Measurements from ENCODE around the gene RRP8. TPM values are rescaled to one million over a fixed set of nuclear protein-coding genes. Genes with fewer than 3 reads are reported as not detected.

RRP8 gene
- polyA plus RNA-seq (2013, experiment 1 of 2): 19.8 TPM
- polyA plus RNA-seq (2013, experiment 2 of 2): 18.9 TPM

DNA sequence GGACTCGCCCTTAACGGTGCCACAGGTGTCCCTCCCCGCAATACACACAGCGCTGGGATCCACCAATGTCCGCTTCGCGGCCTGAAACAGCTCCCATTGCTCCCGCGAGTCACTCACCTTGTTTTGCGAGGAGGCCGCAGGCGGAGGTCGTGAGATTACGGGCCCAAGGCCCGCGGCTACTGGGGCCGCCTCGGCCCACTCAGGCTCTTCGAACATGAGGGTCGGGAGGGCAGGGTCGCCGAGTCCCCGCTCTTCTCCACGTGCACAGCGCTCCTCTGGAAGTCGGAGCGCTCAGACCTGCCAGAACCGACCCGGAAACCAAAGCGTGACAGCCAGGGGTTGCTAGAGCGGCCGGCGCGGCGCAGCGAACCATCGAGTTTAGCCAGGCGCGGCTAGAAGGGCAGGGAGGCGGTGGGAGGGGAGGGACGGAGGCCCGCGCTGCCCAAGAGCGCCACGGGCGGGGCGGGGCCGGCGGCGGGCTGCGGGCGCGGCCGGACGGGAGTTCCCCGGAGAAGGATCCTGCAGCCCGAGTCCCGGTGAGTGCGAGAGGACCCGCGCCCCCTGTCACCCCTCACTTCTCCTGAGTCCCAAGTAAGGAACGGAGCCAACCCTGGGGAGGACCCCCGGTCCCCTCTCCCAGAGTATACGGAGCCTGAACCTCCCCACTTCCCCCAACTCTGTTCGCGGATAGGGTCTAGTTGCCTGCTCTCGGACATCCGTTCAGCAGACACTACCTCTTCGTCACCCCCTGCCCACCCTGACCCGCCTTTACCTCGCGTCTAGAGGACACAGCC lies at the start of gene RRP8, which contains the start of gene ILK:
TSS of gene RRP8 (minus strand) at position 330 of the 794 bp plus-strand sequence. CDS start at position 216, 114 bp downstream.
TSS of gene ILK (plus strand) at position 488 of the 794 bp plus-strand sequence. CDS start 498 bp downstream, outside the sequence.
- no peak within 1 kb of the TSS for H2AK5ac ChIP-seq (ENCODE audit: low read depth, low read length)
- H3K4me1 ChIP-seq (ENCODE audit: control insufficient read depth in 2 of 2, insufficient read depth in 1 of 2, low read depth in 1 of 2, low read length in 2 of 2): peaks cover 15 to 29% of the 10 kb centered on the region in 2 donors
- H3K18ac ChIP-seq (ENCODE audit: low read length): peak within 1 kb of the TSS; percentile 92
- no CpG with 5 or more reads among the region's 72 CpGs for WGBS, 2 donors (ENCODE audit: extremely low coverage in 2 of 2, insufficient read length in 2 of 2, insufficient replicate concordance in 1 of 2)
- DNase-seq (ENCODE audit: low spot score): peak; percentile 87
- peak within 1 kb of the TSS; percentile 59 for H3K14ac ChIP-seq (ENCODE audit: low read length)
- peak within 1 kb of the TSS; percentile 27 for H3K23ac ChIP-seq (ENCODE audit: low read depth, low read length, poor library complexity)
- H3K79me1 ChIP-seq (ENCODE audit: low read depth, low read length): peaks cover 10% of the 10 kb centered on the region
- H3K4ac ChIP-seq (ENCODE audit: low read length): no peak within 1 kb of the TSS
- H2BK12ac ChIP-seq (ENCODE audit: low read length): no peak within 1 kb of the TSS
- H4K8ac ChIP-seq (ENCODE audit: low read depth, low read length): no peak within 1 kb of the TSS
- peak within 1 kb of the TSS; percentile 85 to 89 for H3K4me3 ChIP-seq (ENCODE audit: low read length in 2 of 2)
- H3K27me3 ChIP-seq (ENCODE audit: control insufficient read depth in 3 of 3, insufficient read depth in 3 of 3, low read depth in 1 of 3, low read length in 3 of 3): no peaks in the 10 kb centered on the region
- H2BK120ac ChIP-seq (ENCODE audit: low read depth, low read length): no peak within 1 kb of the TSS
- peaks cover 32 to 61% of the 10 kb centered on the region in 2 donors for H3K36me3 ChIP-seq (replicated peaks in 1 of 2; ENCODE audit: control insufficient read depth in 2 of 2, insufficient read depth in 2 of 2, low read length in 2 of 2)
- peak within 1 kb of the TSS; percentile 75 for H3K27ac ChIP-seq (replicated peaks; ENCODE audit: low read length)
- H3K9ac ChIP-seq (ENCODE audit: low read depth, low read length, poor library complexity): peak within 1 kb of the TSS; percentile 95
- H4K91ac ChIP-seq (ENCODE audit: low read depth, low read length, poor library complexity): no peak within 1 kb of the TSS
- H2BK5ac ChIP-seq (ENCODE audit: low read length): peak within 1 kb of the TSS; percentile 56
- H3K4me2 ChIP-seq (ENCODE audit: insufficient read depth, low read length, poor library complexity, severe bottlenecking): peak within 1 kb of the TSS; percentile 66
- H2BK15ac ChIP-seq (ENCODE audit: low read length): no peak within 1 kb of the TSS
- H3K9me3 ChIP-seq (replicated peaks in 1 of 2; ENCODE audit: control insufficient read depth in 2 of 2, insufficient read depth in 1 of 2, low read depth in 1 of 2, low read length in 2 of 2): no peaks in the 10 kb centered on the region
- peak within 1 kb of the TSS; percentile 95 for H2AFZ ChIP-seq (ENCODE audit: low read length)

DNA sequence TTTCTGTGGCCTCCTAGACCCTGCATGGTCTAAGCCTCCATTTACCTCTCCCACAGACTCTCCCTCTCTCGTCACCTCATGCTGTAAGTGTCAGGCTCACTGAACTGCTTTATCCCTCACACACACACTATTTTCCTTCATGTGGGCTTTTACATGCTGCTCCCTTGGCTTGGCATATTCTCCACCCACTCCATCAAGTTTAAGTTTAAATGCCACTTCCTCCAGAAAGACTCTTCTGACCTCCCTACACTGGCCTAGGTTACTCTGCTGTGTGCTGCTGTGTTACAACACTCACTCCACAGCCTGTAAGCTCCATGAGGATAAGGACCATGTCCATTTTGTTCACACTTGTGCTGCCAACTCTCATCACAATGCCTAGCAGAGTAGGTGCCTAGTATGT lies 49.7 kb upstream of the RRP8 start:
- no peak overlapping the region for H2AFZ ChIP-seq (ENCODE audit: low read length)
- no peak overlapping the region for H3K4ac ChIP-seq (ENCODE audit: low read length)
- no peak overlapping the region for H2BK15ac ChIP-seq (ENCODE audit: low read length)
- DNase-seq (ENCODE audit: low spot score): no peak
- H3K9ac ChIP-seq (ENCODE audit: low read depth, low read length, poor library complexity): no peak overlapping the region
- H3K4me2 ChIP-seq (ENCODE audit: insufficient read depth, low read length, poor library complexity, severe bottlenecking): no peak overlapping the region
- no peak overlapping the region for H2BK12ac ChIP-seq (ENCODE audit: low read length)
- no peak overlapping the region for H2BK5ac ChIP-seq (ENCODE audit: low read length)
- no peak overlapping the region for H3K4me3 ChIP-seq (ENCODE audit: low read length in 2 of 2)
- H3K27ac ChIP-seq (replicated peaks; ENCODE audit: low read length): no peak overlapping the region
- no CpG with 5 or more reads among the region's 1 CpG for WGBS, 2 donors (ENCODE audit: extremely low coverage in 2 of 2, insufficient read length in 2 of 2, insufficient replicate concordance in 1 of 2)
- no peak overlapping the region for H3K23ac ChIP-seq (ENCODE audit: low read depth, low read length, poor library complexity)
- no peak overlapping the region for H4K91ac ChIP-seq (ENCODE audit: low read depth, low read length, poor library complexity)
- H2BK120ac ChIP-seq (ENCODE audit: low read depth, low read length): no peak overlapping the region
- H3K4me1 ChIP-seq (ENCODE audit: control insufficient read depth in 2 of 2, insufficient read depth in 1 of 2, low read depth in 1 of 2, low read length in 2 of 2): peaks cover 3 to 19% of the 10 kb centered on the region in 2 donors
- no peak overlapping the region for H3K18ac ChIP-seq (ENCODE audit: low read length)
- H3K36me3 ChIP-seq (replicated peaks in 1 of 2; ENCODE audit: control insufficient read depth in 2 of 2, insufficient read depth in 2 of 2, low read length in 2 of 2): peaks cover 0 to 60% of the 10 kb centered on the region in 2 donors
- no peaks in the 10 kb centered on the region for H3K9me3 ChIP-seq (replicated peaks in 1 of 2; ENCODE audit: control insufficient read depth in 2 of 2, insufficient read depth in 1 of 2, low read depth in 1 of 2, low read length in 2 of 2)
- H3K79me1 ChIP-seq (ENCODE audit: low read depth, low read length): no peaks in the 10 kb centered on the region
- H4K8ac ChIP-seq (ENCODE audit: low read depth, low read length): no peak overlapping the region
- H2AK5ac ChIP-seq (ENCODE audit: low read depth, low read length): no peak overlapping the region
- peaks cover 0 to 27% (median 3%) of the 10 kb centered on the region in 3 experiments for H3K27me3 ChIP-seq (ENCODE audit: control insufficient read depth in 3 of 3, insufficient read depth in 3 of 3, low read depth in 1 of 3, low read length in 3 of 3)
- H3K14ac ChIP-seq (ENCODE audit: low read length): no peak overlapping the region

DNA sequence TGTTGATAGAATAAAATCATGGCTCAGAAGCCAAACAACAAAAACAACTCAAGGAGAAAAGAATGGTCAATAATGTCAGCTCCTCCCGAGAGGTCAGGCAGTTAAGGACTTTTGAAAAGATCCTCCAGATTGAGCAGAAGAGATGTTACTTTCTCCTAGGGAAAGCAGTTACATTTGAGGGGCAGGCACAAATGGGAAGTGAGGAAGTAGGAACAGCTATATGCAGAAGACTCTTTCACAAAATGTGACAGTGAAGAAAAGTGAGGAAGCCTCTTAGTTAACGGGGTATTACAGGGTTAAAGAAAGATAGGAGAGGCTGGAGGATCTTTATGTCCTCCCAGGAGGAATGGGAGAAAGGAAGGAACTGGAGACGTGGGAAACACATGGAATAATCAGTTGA lies 48.8 kb upstream of the RRP8 start:
- no peaks in the 10 kb centered on the region for H3K9me3 ChIP-seq (replicated peaks in 1 of 2; ENCODE audit: control insufficient read depth in 2 of 2, insufficient read depth in 1 of 2, low read depth in 1 of 2, low read length in 2 of 2)
- no peak overlapping the region for H2BK5ac ChIP-seq (ENCODE audit: low read length)
- H3K9ac ChIP-seq (ENCODE audit: low read depth, low read length, poor library complexity): no peak overlapping the region
- H3K4me1 ChIP-seq (ENCODE audit: control insufficient read depth in 2 of 2, insufficient read depth in 1 of 2, low read depth in 1 of 2, low read length in 2 of 2): peaks cover 3 to 22% of the 10 kb centered on the region in 2 donors
- H2BK15ac ChIP-seq (ENCODE audit: low read length): no peak overlapping the region
- H4K8ac ChIP-seq (ENCODE audit: low read depth, low read length): no peak overlapping the region
- H3K18ac ChIP-seq (ENCODE audit: low read length): no peak overlapping the region
- H3K14ac ChIP-seq (ENCODE audit: low read length): no peak overlapping the region
- no peaks in the 10 kb centered on the region for H3K79me1 ChIP-seq (ENCODE audit: low read depth, low read length)
- WGBS, 2 donors (ENCODE audit: extremely low coverage in 2 of 2, insufficient read length in 2 of 2, insufficient replicate concordance in 1 of 2): no CpG with 5 or more reads among the region's 3 CpGs
- H4K91ac ChIP-seq (ENCODE audit: low read depth, low read length, poor library complexity): no peak overlapping the region
- H2AK5ac ChIP-seq (ENCODE audit: low read depth, low read length): no peak overlapping the region
- H3K4me3 ChIP-seq (ENCODE audit: low read length in 2 of 2): no peak overlapping the region
- no peak overlapping the region for H3K27ac ChIP-seq (replicated peaks; ENCODE audit: low read length)
- H3K4me2 ChIP-seq (ENCODE audit: insufficient read depth, low read length, poor library complexity, severe bottlenecking): no peak overlapping the region
- H3K23ac ChIP-seq (ENCODE audit: low read depth, low read length, poor library complexity): no peak overlapping the region
- H2BK12ac ChIP-seq (ENCODE audit: low read length): no peak overlapping the region
- no peak overlapping the region for H2BK120ac ChIP-seq (ENCODE audit: low read depth, low read length)
- H3K4ac ChIP-seq (ENCODE audit: low read length): no peak overlapping the region
- H2AFZ ChIP-seq (ENCODE audit: low read length): no peak overlapping the region
- peaks cover 0 to 62% of the 10 kb centered on the region in 2 donors for H3K36me3 ChIP-seq (replicated peaks in 1 of 2; ENCODE audit: control insufficient read depth in 2 of 2, insufficient read depth in 2 of 2, low read length in 2 of 2)
- H3K27me3 ChIP-seq (ENCODE audit: control insufficient read depth in 3 of 3, insufficient read depth in 3 of 3, low read depth in 1 of 3, low read length in 3 of 3): peaks cover 0 to 25% (median 3%) of the 10 kb centered on the region in 3 experiments
- no peak for DNase-seq (ENCODE audit: low spot score)

DNA sequence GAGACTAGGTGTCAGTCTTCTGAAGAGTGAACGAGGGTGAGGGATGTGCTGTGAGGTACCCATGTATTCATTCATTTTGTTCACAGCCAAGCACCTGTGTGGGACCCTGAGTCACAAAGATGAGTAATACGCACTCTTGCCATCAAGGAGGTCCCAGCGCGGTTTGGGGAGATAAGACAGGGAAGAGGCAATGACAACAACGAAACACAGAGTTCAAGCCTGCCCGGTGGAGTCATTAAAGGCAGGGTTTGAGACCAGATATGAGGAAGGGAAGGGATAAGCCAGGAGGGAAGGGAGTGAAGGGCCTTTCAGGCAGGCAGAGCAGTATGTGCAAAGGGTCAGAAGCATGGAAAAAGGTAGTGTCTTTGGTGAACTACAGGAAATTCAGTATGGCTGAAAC lies 47.6 kb upstream of the RRP8 start:
- no peak overlapping the region for H3K9ac ChIP-seq (ENCODE audit: low read depth, low read length, poor library complexity)

More for the DNA sequence above, 47.6 kb upstream of the RRP8 start:
- Histone ChIP-seq H3K9me3 (replicated peaks in 1 of 2; ENCODE audit: control insufficient read depth in 2 of 2, insufficient read depth in 1 of 2, low read depth in 1 of 2, low read length in 2 of 2) (no peaks in the 10 kb centered on the region), H3K27me3 (ENCODE audit: control insufficient read depth in 3 of 3, insufficient read depth in 3 of 3, low read depth in 1 of 3, low read length in 3 of 3) (peaks cover 0 to 13% (median 0%) of the 10 kb centered on the region in 3 experiments), H3K23ac (ENCODE audit: low read depth, low read length, poor library complexity) (no peak overlapping the region), H2BK120ac (ENCODE audit: low read depth, low read length) (no peak overlapping the region), H2BK5ac (ENCODE audit: low read length) (no peak overlapping the region), H3K4me1 (ENCODE audit: control insufficient read depth in 2 of 2, insufficient read depth in 1 of 2, low read depth in 1 of 2, low read length in 2 of 2) (peaks cover 5 to 17% of the 10 kb centered on the region in 2 donors), H2BK15ac (ENCODE audit: low read length) (no peak overlapping the region), H2BK12ac (ENCODE audit: low read length) (no peak overlapping the region), H3K79me1 (ENCODE audit: low read depth, low read length) (no peaks in the 10 kb centered on the region), H3K36me3 (replicated peaks in 1 of 2; ENCODE audit: control insufficient read depth in 2 of 2, insufficient read depth in 2 of 2, low read length in 2 of 2) (peaks cover 0 to 65% of the 10 kb centered on the region in 2 donors), H3K27ac (replicated peaks; ENCODE audit: low read length) (no peak overlapping the region), H2AK5ac (ENCODE audit: low read depth, low read length) (no peak overlapping the region), H3K14ac (ENCODE audit: low read length) (no peak overlapping the region), H4K91ac (ENCODE audit: low read depth, low read length, poor library complexity) (no peak overlapping the region), H3K18ac (ENCODE audit: low read length) (no peak overlapping the region), H3K4ac (ENCODE audit: low read length) (no peak overlapping the region), H2AFZ (ENCODE audit: low read length) (no peak overlapping the region), H3K4me3 (ENCODE audit: low read length in 2 of 2) (no peak overlapping the region), H3K4me2 (ENCODE audit: insufficient read depth, low read length, poor library complexity, severe bottlenecking) (no peak overlapping the region), H4K8ac (ENCODE audit: low read depth, low read length) (no peak overlapping the region)
- WGBS, 2 donors (ENCODE audit: extremely low coverage in 2 of 2, insufficient read length in 2 of 2, insufficient replicate concordance in 1 of 2): no CpG with 5 or more reads among the region's 6 CpGs
- no peak for DNase-seq (ENCODE audit: low spot score)

Data from neuronal stem cell (in vitro differentiated cells).